RWPE1 (cell line): ENCODE measurements around the gene CHN2.

ENCODE experiments used
- CTCF ChIA-PET: fragments of 350-600 bp; sonication (Branson Sonifier 250); formaldehyde crosslinking; extraction: SDS; loops from one replicate; lab custom pipeline; 2021; lab: Yijun Ruan, JAX
- POLR2A ChIA-PET: fragments of 400-600 bp; formaldehyde crosslinking; extraction: SDS; loops from one replicate; lab custom pipeline; 2020; ENCODE audit warnings: antibody characterized with exemption; ENCODE audit not compliant: low non-redundant PET; lab: Yijun Ruan, JAX
- DNase-seq: peaks from one replicate; pipeline ENCODE4 v3.0.0; 2012; ENCODE audit warnings: low spot score
- H3K27ac ChIP-seq: fragments of 450-650 bp; 2 replicates; pipeline ENCODE4 v1.5.1; 2017
- CTCF ChIP-seq: fragments of 450-650 bp; conservative IDR thresholded peaks from 2 replicates; pipeline ENCODE4 v1.5.1; 2017; ENCODE audit warnings: low read depth, mild to moderate bottlenecking

Gene CHN2

GRCh38 chr7:29194594-29195427 is at the start of gene CHN2:
Gene CHN2, plus strand, starts transcription at chr7:29194775.
- no peak within 1 kb of the TSS for H3K27ac ChIP-seq

GRCh38 chr7:29145553-29146056 is 49.0 kb upstream of the CHN2 start:
- ChIA-PET CTCF (interaction anchor here (1.2 to 1.7 kb wide), 2 partner anchors 11 to 189 kb away, joined by 3 to 6 read pairs; no protein-coding TSS in a partner anchor), POLR2A (no interaction called here)
- no peak for DNase-seq
- H3K27ac ChIP-seq, result no peak overlapping the region
- TF ChIP-seq CTCF, result no peak

More at GRCh38 chr7:29194594-29195427, at the start of gene CHN2:
- peak; percentile 51 for DNase-seq
- peak; percentile 30; the same call in 1 of the 2 replicates for TF ChIP-seq CTCF
- CTCF ChIA-PET, result interaction anchor here (0.6 to 0.9 kb wide), 4 partner anchors 81 to 1495 kb away, joined by 3 read pairs; no protein-coding TSS in a partner anchor
- POLR2A ChIA-PET, result no interaction called here

- POLR2A ChIA-PET, result no interaction called here
- CTCF ChIA-PET, result interaction anchor here (0.8 to 1.7 kb wide), 3 partner anchors 10 to 189 kb away, joined by 3 to 6 read pairs (median 3); no protein-coding TSS in a partner anchor
- H3K27ac ChIP-seq, result no peak within 1 kb of the TSS
- peak; percentile 33 for DNase-seq
- TF ChIP-seq CTCF, result no peak
These were observed 48.4 kb upstream of the CHN2 start, which contains the start of gene CPVL for GRCh38 chr7:29146057-29146706. Gene CPVL, minus strand, starts transcription at chr7:29146537. Its CDS starts 25,476 bp downstream, at chr7:29121061.

GRCh38 chr7:29146888-29147609 is 47.5 kb upstream of the CHN2 start:
- CTCF ChIA-PET, result interaction anchor here (0.7 to 2.0 kb wide), 7 partner anchors 10 to 811 kb away, joined by 3 to 7 read pairs (median 3); no protein-coding TSS in a partner anchor
- H3K27ac ChIP-seq, result no peak overlapping the region
- no peak for TF ChIP-seq CTCF
- DNase-seq, result peak; percentile 28
- POLR2A ChIA-PET, result no interaction called here

GRCh38 chr7:29147821-29148220 is 46.8 kb upstream of the CHN2 start:
- POLR2A ChIA-PET, result no interaction called here
- TF ChIP-seq CTCF, result no peak
- CTCF ChIA-PET, result interaction anchor here (0.7 to 2.0 kb wide), 3 partner anchors 38 to 226 kb away, joined by 3 to 7 read pairs (median 6); no protein-coding TSS in a partner anchor
- no peak overlapping the region for H3K27ac ChIP-seq
- DNase-seq, result no peak
